ENCODE data around the gene CTIF.

DNA sequence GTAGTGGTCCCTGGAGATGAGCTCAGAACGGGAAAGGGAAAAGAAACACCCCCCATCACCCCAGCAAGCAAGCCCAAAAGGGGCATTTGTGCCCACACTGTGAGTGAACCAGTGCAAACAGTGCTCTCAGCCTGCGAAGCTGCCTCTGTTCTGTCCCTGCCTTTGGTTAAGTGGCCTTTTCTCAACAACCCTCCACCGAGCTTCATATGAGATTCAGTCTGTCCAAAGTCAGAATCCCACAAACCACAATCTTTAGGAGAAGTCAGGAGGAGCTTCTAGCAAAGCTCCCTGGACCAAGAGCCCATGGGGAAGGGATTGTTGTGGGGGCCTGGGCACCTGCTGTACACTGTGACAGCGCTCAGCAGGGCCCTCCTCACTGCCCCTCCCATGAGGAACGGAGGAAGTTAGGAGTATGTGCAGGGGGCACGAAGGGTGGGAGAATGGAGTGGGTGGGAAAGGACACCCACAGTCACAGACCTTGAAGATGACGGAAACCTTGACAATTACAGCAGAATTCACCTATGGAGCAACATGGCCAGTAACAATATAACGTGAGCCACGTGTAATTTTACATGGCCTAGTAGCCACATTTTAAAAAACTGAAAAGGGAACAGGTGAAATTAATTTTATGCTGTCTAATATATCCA is 292.4 kb downstream of the CTIF start:
- TF ChIP-seq CTCF (IDR thresholded peaks at IDR 0.05) (no peak), ZFX (IDR thresholded peaks at IDR 0.05; ENCODE audit: borderline replicate concordance) (no peak)

Data from 22Rv1 (cell line).